Spleen (tissue), 7 donors: ENCODE measurements around the gene ABHD16B.

Source experiments
- CTCF ChIP-seq, 11 experiments: fragments of 200-600 bp in 7 of 11; fragments of 450-650 bp in 4 of 11; sonication (generic) in 4 of 11; IDR thresholded peaks in 8 of 11; conservative IDR thresholded peaks in 3 of 11; 1 replicate in 7 of 11; 2 replicates in 4 of 11; pipeline versions ENCODE4 v1.4.0 to v1.8.0; 2016 to 2021; ENCODE audit warnings: antibody characterized with exemption in 11 of 11, inconsistent platforms in 4 of 11, mild to moderate bottlenecking in 1 of 11
- POLR2A ChIP-seq, 3 donors: fragments of 450-650 bp; IDR thresholded peaks; one replicate each; pipeline ENCODE4 v1.5.1; 2017; ENCODE audit warnings: antibody characterized with exemption in 3 of 3, mild to moderate bottlenecking in 1 of 3
- POLR2AphosphoS5 ChIP-seq, 3 donors: sonication (generic); formaldehyde crosslinking; IDR thresholded peaks; one replicate each; pipeline ENCODE4 v1.5.1; 2017; ENCODE audit warnings: antibody characterized with exemption in 3 of 3
- donor health status: DM: no; HTN: no; CAD: no; lungs with moderate emphysema.
- donor health status: DM: no; HTN: no; CAD: no.
- donor health status: DM: no; HTN: no; CAD: no.

- no peak for TF ChIP-seq CTCF (IDR thresholded peaks at IDR 0.05 in 8 of 11, conservative IDR thresholded peaks at IDR 0.05 in 3 of 11)
- no peak for TF ChIP-seq POLR2A (IDR thresholded peaks at IDR 0.05)
- no peak for TF ChIP-seq POLR2AphosphoS5 (IDR thresholded peaks at IDR 0.05)
Observed at GRCh38 chr20:63834491-63834880, 26.8 kb upstream of the ABHD16B start.
